HT-29 (cell line): ENCODE results near the gene NIN. TPM values are rescaled to one million over a fixed set of nuclear protein-coding genes. Genes with fewer than 3 reads are reported as not detected.
"Not testable (repeated sequence)": the region's sequence is repeated elsewhere in the genome, so short reads cannot be mapped to it uniquely, and the experiment has no call there.

Experiments used
- DNase-seq: peaks from one replicate; pipeline ENCODE4 v3.0.0-alpha.2; 2015; ENCODE audit warnings: low spot score
- total RNA-seq: library from RNA; depleted of rRNA; stranded (reverse); fragments of >200 nt; shearing (Covaris generic); gene quantifications from 2 replicates; pipeline ENCODE4 v1.2.3, GENCODE V29; 2014

NIN gene
- total RNA-seq, 1 experiment from 2014 or later = 5.9 TPM

DNA sequence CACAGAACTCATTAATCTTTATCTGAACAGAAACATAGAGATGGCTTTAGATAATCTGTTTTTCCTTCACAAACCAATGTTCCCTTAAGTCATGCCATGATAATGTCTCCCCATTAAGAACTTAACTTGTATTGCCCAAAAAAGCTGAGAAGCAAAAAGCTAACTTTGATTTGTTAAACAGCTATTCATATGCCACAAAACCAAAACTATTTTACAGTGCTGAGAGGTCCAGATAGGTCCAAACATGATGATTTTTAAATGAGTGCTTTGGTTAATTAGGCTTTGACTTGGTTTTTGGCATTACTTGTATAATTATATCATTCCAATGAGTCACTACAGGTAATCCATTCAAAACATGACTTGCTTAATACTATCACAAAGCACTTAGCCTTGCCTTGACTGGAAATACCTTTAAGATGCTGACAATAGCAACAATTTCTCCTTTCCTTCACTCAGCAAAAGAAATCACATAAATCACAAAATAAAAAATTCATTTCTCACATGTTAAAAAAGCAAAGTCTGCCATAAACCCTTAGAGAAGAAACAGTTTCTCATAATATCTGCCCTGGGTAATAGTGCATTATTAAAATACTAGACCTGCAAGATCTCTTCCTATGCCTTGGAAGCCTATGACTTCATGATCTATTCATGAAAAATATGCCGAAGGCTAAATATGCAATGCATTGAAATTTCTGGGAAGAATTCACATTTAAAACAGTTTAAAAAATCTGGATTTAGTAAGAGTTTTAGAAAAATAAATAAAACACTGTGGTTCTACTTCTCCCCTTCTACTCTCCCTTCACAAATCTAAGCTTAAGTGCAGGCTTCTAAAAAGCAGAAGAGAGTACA, 110.8 kb downstream of the NIN start:
- DNase-seq = no peak

DNA sequence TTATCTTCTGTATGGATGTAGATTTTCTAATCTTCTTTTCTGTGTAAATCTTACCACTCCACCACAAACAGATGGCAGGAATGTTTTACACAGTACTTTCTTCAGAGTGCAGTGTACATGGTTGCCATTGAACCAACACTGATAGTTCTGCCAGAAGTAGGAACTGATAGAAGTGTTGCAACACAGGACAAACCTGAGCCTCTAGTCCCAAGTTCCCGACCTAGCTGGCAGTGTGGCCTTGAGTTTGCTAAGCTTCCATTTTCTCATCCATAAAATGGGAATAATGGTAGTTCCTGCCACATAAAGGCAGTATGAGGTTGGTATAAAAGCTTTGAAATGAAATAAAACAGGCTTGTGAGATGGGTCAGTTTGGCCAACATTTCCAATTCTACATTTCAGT, 112.0 kb downstream of the NIN start:
- no peak for DNase-seq

DNA sequence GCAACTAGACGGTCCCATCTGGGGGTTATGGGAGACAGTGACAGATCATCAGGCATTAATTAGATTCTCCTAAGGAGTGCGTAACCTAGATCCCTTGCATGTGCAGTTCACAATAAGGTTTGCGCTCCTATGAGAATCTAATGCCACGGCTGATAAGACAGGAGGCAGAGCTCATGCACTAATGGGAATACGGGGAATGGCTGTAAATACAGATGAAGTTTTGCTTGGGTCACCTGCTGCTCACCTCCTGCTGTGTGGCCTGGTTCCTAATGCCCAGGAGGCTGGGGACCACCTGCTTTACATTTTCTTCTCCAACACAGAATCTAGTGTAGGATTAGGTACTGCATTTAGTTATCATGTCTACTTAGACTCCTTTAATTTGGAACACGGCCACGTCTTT, 113.2 kb downstream of the NIN start:
- no peak for DNase-seq

DNA sequence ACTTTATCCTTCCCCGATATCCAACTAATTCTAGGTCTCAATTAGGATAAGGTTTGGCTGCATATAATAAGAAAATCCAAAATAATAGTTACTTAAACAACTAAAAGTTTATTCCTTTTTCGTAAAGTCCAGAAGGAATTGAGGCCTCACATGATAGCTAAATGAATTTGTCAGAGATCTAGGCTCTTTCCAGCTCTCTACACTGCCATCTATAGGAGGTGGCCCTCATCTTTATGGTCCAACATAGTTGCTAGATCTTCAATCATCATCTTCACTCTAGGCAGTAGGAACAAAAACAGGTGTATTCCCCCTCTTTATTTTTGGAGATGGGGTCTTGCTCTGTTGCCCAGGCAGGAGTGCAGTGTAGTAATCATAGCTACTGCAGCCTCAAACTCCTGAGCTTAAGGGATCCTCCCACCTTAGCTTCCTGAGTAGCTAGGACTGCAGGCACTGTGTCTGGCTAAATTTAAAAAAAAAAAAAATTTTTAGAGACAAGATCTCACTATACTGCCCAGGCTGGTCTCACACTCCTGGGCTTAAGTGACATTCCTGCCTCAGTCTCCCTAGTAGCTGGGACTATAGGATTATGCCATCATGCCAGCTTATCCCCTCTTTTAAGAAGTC, 116.4 kb downstream of the NIN start:
- DNase-seq = peak; percentile 51

DNA sequence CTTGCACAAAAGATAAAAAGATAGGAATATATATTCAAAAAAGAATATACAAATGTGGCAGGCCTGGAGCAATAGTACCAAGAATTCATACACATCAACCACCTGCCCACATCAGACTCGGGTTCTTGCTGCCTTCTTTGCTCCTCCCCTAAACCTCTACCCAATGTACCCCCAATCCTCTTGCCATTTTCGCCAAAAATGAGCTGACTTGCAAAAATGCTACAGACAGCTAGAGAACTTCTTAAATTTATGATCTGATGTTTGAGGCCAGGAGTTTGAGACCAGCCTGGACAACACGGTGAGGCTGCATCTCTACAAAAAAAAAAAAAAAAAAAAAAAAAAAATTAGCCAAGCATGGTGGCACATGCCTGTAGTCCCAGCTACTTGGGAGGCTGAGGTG, 119.9 kb downstream of the NIN start:
- DNase-seq = no peak

DNA sequence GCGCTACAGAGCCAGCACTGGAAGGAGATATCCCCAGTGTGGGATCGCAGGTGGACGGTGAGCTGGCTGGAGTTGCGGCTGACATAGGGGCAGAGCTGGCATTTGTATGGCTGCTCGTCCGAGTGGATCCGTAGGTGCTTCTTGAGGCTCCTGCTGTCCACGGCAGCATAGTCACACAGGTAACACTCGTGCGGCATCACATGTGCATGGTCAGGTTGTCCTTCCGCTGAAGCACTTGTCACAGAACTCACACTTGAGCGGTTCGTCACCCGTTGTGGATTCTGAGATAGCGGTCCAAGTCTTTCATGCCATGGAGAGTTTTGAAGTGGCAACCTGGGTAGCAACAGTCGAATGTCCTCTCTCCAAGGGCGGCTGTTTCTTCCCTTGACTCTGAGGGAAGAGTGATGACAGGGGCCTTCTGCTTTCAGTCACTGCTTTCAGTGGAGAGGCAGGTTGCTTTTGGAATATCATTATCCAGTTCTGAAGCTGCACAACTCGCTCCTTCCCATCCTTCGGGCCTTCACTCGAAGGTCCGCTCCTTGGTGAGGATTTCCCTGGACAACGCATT, 125.9 kb downstream of the NIN start:
- no peak for DNase-seq

DNA sequence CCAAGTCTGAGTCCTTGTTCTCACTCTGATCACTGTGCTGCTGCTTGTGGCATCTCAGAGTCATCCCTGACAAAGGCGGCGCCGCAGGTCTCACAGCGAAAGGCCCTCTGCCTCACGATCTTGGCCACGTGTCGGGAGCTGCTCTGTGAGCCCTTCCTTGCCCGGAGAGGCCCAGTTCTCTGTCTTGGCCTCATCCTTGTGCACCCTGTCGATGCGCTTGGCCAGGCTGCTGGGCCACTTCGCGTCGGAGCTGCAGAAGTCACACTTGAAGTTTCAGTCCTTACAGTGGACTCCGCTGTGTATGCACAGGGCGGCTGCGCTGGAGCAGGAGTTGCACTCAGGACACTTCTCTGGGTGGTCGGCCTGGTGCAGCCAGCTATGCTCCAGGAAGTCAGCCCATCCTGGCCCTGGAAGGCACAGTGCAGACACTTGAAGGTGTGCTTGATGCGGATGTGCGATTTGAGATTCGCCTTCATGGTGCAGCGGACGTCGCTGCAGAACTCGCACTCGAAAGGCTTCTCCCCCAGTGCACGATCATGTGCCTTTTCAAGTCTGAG, 126.4 kb downstream of the NIN start:
- DNase-seq = no peak

DNA sequence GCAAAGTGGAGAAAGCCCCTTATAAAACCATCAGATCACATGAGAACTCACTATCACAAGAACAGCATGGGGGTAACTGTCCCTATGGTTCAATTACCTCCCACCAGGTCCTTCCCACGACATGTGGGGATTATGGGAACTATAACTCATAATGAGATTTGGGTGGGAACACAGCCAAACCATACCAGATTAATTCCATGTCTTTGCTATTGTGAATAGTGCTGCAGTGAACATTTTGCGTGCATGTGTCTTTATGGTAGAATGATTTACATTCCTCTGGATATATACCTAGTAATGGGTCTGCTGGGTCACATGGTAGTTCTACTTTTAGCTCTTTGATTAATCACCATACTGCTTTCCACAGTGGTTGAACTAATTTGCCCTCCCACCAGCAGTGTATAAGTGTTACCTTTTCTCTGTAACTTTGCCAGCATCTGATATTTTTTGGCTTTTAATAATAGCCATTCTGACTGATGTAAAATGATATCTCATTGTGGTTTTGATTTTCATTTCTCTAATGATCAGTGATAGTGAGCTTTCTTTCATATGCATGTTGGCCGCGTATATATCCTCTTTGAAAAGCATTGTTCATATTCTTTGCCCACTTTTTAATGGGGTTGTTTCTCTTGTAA, 133.2 kb downstream of the NIN start:
- DNase-seq = no peak

DNA sequence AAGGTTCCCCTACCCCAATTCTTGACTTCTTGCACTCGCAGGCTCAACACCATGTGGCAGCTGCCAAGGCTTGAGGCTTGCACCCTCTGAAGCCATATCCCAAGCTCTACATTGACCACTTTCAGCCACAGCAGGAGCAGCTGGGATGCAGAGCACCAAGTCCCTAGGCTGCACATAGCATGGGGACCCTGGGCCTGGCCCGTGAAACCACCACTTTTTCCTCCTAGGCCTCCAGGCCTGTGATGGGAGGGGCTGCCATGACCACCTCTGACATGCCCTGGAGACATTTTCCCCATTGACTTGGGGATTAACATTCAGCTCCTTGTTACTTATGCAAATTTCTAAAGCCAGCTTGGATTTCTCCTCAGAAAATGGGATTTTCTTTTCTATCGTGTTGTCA, 136.7 kb downstream of the NIN start:
- not testable (repeated sequence) for DNase-seq

DNA sequence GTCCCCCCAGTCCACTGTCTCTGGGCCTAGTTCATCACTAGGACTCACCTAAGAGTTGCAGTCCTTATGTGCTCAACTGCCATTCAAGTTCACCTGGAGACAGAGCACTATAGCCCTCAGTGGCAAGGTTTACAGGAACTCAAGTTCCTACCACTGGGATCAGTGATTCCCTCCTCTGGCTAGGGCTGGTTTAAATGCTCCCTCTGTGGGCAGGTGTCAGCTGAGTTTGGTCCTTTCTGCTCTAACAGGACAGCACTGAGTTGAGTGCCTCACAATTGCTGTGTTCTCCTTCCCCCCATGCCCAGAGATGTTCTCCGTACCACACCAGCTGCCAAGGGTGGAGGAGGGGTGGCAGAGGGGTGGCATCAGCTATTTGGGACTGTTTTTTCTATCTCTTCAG, 142.1 kb downstream of the NIN start:
- DNase-seq = no peak

DNA sequence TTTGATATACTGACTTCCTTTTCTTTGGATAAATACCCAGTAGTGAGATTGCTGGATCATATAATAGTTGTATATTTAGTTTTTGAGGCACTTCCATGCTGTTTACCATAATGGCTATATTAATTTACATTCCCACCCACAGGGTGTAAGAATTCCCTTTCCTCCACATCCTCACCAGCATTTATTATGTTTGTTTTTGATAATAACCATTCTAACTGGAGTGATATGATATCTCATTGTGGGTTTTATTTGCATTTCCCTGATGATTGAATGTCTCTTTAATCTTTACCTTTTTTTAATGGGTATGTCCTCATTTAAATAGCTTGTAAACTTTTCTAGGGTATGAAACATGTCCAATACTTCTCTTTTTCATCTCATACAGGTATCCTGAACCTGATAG, 151.3 kb downstream of the NIN start:
- DNase-seq = no peak

DNA sequence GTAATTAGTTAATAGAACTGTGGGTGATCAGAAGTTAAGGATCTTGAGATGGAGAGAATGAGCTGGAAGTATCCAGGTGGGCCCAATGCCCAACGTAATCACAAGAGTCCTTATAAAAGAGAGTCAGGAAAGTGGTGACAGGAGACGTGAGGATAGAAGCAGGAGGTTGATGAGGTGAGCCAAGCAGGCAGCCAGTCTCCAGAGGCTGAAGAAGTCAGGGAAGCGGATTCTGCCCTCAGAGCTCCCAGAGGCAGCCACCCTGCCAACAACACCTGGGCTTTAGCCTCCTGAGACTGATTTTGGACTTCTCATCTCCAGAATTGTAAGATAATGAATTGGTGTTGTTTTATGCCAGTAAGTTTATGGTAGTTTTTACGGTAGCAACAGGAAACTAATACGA, 152.8 kb downstream of the NIN start:
- no peak for DNase-seq

DNA sequence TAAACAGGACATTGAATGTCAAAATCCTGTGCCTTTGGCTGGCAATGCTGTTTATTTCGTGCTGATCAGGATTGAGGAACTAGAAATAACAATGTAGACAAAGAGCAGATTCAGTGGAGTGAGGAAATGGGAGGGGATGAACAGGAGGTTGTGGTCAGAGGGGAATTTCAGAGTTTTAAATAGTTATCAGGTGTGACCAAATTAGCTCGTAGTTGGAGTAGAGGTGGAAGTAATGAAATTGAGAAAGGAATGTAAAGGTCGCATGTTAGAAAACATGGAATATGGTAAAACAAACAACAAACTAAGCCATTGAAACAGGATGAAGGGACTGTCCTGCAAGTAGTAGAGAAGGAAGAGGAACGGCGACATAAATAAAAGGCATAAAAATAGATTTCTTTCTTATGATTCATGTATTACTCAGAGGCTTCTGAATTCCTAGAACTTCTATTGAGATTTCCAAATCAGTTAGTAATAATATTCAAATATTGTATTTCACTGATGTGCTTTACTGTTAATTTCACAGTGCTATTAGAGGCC, 153.4 kb downstream of the NIN start:
- DNase-seq = peak; percentile 67

DNA sequence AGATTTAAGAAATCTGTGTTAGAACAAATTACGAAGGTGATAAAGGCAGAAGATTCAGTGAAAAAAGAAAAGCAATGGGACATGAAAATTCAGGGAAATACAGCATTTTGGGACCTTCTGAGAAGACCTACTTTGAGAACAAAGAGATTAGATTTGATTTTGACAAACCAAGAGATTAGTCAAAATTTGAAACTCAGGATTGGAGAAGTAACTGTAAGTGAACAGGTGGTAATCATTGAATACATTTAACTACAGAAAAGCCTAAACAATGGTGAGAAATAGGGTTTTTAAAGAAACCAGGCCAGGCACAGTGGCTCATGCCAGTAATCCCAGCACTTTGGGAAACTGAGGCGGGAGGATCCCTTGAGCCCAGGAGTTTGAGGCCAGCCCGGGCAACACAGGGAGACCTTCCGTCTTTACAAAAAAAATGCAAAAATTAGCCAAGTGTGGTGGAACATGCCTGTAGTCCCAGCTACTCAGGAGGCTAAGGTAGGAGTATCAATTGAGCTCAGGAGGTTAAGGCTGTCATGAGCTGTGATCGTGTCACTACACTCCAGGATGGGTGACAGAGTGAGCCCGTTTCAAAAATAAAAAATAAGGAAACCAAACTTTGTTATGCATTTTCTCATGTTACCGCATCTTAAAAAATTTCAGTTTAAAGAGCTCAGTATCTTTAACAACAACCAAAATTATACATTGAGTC, 154.0 kb downstream of the NIN start:
- no peak for DNase-seq

DNA sequence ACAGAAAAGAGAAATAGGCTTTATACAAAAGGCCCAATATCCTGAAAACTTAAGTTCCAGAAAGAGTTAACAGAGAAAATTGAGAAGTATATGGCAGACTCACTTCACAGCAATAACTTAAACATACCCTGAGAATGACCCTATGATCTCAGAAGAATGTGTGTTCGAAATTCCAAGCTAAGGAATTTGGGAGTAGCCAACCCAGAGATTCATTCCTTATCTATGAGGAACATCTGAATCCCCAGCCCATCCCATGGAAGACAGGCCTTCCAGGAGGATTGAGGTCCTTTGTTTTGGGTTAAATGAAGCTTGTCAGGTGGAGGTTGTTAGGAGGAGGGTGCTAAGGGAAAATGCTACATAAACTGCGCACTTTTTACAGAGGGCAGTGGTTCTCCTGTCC, 155.4 kb downstream of the NIN start:
- DNase-seq = no peak

DNA sequence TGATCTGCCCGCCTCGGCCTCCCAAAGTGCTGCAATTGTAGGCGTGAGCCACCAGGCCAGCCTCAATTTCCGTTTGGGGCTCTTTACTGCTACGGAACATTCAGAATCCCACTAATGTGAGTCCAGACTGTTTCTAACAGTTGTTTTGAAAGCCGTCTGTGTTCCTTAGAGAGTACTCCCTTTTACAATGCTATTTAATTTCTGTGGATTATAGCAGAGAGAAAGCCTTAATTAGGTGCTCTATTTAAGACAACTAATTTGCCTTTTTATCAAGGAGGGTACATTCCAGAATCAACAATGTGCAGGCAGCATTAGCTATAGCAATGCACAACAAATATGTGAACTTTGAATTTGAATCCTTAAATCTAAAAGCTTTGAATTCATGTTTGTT, 160.1 kb downstream of the NIN start:
- no peak for DNase-seq

DNA sequence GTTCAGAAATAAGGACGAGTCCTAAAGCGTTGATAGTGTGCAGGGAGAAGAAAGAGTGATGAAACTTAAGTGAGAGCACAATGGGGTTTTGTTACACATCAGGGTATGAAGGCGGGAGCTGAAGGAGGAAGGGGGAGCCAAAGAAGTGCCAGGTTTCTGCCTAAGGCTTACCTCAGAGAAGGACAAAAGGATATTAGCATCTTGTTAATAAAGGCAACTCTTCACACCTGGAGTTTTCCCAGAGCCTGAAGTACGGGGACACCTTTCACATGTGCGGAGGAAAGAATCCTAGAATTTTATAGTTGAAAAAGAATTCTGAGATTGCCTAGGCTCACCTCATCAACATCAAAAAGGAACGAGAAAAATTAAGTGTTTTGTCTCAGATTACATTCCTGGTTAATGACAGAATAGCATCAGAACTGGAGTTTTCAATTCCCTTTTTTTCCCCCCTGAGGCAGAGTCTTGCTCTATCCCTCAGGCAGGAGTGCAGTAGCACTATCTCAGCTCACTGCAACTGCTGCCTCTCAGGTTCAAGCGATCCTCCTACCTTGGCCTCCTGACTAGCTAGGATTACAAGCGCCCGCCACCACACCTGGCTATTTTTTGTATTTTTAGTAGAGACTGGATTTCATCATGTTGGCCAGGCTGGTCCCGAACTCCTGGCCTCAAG, 160.6 kb downstream of the NIN start:
- no peak for DNase-seq
